CD4-positive, alpha-beta T cell treated with Interleukin-15 for 1 hour (primary cell): ENCODE data around the gene UBXN10.

Experiments
- DNase-seq: peaks from one replicate; pipeline ENCODE4 v3.0.0-alpha.2; 2020

UBXN10 gene, protein sequence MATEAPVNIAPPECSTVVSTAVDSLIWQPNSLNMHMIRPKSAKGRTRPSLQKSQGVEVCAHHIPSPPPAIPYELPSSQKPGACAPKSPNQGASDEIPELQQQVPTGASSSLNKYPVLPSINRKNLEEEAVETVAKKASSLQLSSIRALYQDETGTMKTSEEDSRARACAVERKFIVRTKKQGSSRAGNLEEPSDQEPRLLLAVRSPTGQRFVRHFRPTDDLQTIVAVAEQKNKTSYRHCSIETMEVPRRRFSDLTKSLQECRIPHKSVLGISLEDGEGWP

GRCh38 chr1:20185834-20186782 is at the start of gene UBXN10, which contains the start of gene PLA2G2C:
TSS of gene UBXN10 (plus strand) at chr1:20186096. CDS start at chr1:20190562, 4,466 bp downstream.
TSS of gene PLA2G2C (minus strand) at chr1:20186518. CDS start at chr1:20177363, 9,155 bp downstream.
- peak; percentile 78 for DNase-seq

DNA sequence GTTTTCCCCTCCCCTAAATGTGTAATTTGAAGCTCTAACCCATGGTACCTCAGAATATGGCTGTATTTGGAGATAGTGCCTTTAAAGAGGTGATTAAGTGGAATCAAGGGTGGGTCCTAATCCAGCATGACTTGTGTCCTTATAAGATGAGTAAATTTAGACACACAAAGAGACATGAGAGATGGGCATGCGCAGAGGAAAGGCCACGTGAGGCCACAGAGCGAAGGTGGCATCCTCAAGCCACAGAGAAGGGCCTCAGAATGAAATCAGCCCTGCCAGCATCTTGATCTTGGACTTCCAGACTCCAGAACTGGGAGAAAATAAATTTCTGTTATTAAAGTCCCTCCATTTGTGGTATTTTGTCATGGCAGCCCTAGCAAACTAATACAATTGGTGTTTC is 49.6 kb upstream of the UBXN10 start:
- DNase-seq, result no peak

DNA sequence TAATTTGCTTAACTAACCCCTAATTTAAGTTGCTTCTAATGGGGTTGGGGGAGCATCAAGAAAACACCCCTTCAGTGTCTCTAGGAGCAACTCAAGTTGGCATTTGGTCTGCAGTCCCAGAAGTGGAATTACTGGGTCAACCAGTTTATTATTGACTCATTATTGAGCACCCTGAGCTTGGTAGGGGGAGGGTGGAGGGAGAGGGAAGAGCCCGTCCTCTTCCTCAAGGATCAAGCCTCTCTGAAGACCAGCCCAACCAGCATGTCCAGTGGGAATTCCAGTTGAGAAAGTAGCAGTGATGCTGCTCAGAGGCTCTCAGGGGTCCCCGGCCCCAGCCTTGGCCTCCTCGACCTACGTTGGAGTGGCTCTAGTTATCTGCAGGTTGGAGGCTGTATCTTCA is 48.8 kb upstream of the UBXN10 start:
- no peak for DNase-seq

GRCh38 chr1:20137604-20138003 is 48.3 kb upstream of the UBXN10 start:
- DNase-seq, result no peak

DNA sequence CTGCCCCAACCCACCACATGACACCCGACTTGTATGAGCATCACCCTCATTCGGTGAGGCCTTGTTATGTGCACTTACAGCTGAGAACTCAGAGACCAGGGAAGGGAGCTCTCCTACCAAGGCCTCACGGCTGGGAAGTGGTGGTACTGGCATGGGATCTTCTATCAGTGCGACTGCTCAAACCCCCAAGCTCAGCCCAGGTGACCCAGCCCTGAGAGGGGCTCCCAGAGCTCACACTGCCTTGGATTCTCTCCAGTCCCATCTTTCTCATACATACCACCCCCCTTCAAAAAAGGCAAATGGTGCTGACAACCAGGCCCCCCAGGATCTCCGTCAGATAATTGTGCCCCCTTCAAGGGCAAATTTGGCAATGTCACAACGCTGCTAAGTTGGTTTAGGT is 47.5 kb upstream of the UBXN10 start:
- no peak for DNase-seq

DNA sequence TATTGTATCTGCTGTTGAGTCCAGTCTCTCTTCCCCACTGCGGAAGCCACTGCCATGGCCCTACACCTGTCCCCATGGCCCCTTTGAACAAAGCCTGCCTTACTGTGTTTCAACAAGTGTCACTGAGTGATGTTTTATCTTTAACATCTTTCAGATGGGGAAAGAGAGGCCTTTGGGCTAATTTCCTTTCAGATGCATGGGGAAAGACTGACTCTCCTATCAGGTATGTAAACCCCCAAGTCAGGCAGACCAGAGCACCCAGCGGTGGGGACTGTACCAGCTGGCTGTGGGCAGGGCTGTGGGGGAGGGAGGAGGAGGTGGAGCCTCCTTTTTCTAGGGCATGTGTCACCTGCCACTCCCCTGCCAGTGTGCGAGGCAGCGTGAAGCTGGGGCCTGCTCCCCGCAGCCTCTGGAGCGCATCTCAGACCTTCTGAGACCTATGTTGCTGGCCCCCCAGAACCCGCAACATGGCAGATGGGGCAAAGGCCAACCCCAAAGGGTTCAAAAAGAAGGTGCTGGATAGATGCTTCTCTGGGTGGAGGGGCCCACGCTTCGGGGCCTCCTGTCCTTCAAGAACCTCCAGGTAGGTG is 46.8 kb upstream of the UBXN10 start, which contains the start of gene PLA2G2F:
Gene PLA2G2F, plus strand, starts transcription at position 363 of the 590 bp plus-strand sequence. Its CDS starts 105 bp downstream, at position 468.
- DNase-seq, result no peak

GRCh38 chr1:20139776-20140612 is 45.9 kb upstream of the UBXN10 start:
- DNase-seq, result no peak

DNA sequence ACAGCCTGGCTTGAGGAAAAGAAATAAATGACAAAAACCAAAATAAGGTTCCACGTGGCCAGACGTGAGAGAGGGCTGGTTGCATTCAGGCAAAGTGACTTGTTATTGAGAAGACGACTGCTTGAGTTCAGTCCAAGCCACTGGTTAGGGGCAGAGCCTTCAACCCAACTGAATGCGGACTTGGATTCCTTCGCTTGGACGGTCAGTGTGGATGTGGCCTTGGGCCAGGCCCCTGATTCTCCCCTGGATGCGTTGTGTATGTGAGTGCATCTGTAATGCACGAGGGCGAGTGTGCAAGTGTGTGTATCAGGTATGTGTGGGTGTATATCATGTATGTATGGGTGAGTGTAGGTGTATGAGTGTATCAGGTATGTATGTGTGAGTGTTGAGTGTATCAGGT is 44.9 kb upstream of the UBXN10 start:
- no peak for DNase-seq

GRCh38 chr1:20141466-20141865 is 44.4 kb upstream of the UBXN10 start:
- DNase-seq, result no peak

GRCh38 chr1:20142001-20142710 is 43.7 kb upstream of the UBXN10 start:
- no peak for DNase-seq

GRCh38 chr1:20143318-20143717 is 42.6 kb upstream of the UBXN10 start:
- DNase-seq, result no peak

- DNase-seq, result no peak
These were observed 41.9 kb upstream of the UBXN10 start for GRCh38 chr1:20143734-20144565.

DNA sequence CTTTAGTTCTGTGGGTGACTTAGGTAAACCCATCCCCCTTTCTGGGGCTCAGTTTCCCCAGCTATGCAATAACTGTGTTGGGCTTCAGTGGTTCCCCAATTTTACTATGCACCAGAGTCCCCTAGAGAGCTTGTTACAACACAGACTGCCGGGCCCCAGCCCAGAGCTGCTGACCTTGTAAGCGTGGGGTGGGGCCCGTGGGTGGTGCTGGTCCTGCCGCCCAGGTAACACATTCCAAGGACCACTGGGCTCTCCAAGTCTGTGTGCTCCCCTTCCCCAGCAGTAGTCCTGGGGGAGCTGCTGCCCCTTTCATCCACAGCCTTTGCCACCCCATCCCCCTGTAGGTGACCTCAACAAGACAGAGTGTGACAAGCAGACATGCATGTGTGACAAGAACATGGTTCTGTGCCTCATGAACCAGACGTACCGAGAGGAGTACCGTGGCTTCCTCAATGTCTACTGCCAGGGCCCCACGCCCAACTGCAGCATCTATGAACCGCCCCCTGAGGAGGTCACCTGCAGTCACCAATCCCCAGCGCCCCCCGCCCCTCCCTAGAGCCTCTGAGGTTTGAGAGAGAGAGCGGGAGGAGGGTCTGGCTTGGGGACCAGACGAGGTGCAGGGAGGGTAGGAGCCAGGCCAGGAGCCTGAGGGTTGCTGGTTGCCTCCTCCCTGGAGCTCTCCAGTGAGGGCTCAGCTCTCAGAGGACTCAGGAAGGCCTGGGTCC is 37.9 kb upstream of the UBXN10 start:
- no peak for DNase-seq

DNA sequence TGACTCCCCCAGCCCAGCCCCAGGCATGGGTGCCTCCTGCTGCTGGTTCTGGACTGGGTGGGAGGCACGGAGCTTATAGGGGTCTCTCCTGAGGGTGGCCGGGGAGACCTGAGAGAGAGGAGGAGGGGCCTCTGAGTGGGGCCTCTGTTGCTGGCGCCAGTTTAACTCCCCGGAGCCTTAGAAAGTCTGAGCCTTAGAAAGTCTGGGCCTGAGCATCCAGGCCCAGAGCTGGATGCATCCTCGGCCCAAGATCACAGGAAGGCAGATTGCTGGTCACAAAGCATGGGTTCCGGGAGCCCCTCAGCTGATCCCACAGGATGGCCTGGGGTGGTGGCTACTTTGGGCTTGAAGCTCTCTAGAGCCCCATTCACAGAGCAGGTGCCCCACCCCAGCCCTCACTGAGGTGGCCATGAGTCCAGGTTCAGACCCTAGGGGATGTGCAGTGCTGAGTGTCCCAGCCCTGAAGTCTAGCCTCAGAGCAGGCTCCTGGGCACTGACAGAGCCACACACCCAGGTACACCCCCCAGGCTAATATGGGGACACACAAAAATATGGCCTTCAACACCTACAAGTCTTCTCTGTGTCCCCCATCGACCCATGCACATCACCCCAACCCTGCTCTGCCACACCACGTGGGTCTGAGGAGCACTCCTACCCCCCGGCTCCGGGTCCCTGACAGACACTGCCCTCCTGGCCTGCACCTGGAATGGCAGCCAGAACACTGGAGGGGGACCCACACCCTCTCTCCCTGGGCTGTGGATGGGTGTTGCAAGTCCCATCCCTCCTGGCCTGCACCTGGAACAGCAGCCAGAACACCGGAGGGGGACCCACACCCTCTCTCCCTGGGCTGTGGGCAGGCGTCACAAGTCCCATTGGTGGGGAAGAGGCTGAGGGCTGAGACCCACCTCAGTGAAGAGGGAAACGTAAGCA is 37.1 kb upstream of the UBXN10 start:
- no peak for DNase-seq

DNA sequence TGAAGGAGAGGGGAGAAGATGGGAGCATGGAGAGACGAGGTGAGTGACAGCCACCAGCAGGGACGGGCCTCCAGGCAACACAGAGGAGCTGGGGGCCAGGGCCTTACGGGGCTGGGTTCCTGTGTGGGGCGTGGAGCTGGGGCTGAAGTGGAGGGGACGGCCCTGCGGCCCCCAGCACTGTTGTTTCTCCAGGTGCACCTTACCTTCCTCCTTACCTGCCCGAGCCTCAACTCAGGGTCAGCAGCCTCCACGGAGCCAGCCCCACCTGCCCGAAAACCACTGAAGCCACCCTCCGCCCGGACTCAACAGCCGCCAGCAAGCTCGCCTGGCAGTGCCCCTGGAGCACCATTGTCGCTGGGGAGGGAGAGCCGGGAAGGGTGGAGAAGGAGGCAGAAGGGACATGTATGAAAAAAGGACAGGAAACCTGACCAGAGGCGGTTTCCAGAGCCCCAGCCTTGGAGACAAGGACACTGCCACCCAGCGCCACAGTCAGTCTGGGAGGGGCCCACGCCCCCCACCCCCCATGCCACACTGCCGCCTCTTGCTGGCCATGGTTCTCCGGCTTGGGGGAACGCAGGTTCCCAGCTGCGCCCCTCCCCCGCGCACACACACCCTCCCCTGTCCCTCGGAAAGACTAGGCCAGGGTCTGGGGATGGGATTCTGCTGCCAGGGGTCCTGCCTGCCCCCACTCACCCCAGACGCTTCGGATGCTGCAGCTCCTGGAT is 36.1 kb upstream of the UBXN10 start:
- no peak for DNase-seq

DNA sequence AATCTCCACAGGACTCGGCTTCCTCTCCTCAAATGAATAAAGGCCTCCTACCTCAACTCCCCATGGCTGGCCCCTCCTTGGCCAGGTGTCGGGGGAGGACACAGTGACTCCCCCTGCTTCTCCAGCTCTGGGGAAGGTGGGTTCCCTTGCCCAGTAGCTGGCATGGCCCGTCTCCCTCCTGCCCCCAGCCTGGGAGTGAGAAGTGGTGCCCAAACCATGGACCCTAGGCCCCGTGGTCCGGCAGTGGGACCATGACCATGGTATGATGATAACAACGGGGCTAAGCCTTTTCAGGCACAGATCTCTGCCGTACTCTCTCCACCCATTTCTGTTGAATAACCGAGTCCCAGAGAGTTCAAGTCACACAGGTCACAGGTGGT is 35.6 kb upstream of the UBXN10 start:
- DNase-seq, result no peak

GRCh38 chr1:20150969-20151368 is 34.9 kb upstream of the UBXN10 start:
- no peak for DNase-seq

- peak; percentile 75 for DNase-seq
These were observed 33.8 kb upstream of the UBXN10 start for GRCh38 chr1:20151906-20152598.
